Mucosa of descending colon (tissue), 3 donors: ENCODE data around the gene TXNDC8. TPM values are rescaled to one million over a fixed set of nuclear protein-coding genes. Genes with fewer than 3 reads are reported as not detected.
A peak's percentile ranks its signal among the peaks of the same experiment; 100 is the strongest.

Experiments
- ATAC-seq: fragments of 200-7000 bp; cut with Tn5 transposase; one replicate; pipeline ENCODE4 v1.9.1; 2020; ENCODE audit warnings: mild to moderate bottlenecking, moderate library complexity
- DNase-seq, 3 donors: peaks; one replicate each; pipeline ENCODE4 v3.0.0-alpha.2; 2020
- H3K36me3 ChIP-seq: fragments of 200-600 bp; one replicate; pipeline ENCODE4 v1.8.0; 2021; ENCODE audit warnings: low read depth, mild to moderate bottlenecking
- H3K4me1 ChIP-seq: fragments of 200-600 bp; one replicate; pipeline ENCODE4 v1.8.0; 2021; ENCODE audit warnings: low read depth, mild to moderate bottlenecking
- H3K4me3 ChIP-seq: fragments of 200-600 bp; one replicate; pipeline ENCODE4 v1.8.0; 2021; ENCODE audit warnings: mild to moderate bottlenecking
- H3K9me3 ChIP-seq: fragments of 200-600 bp; one replicate; pipeline ENCODE4 v1.8.0; 2021; ENCODE audit warnings: mild to moderate bottlenecking
- CTCF ChIP-seq: fragments of 200-600 bp; IDR thresholded peaks from one replicate; pipeline ENCODE4 v1.8.0; 2022; ENCODE audit warnings: antibody characterized with exemption, mild to moderate bottlenecking
- intact Hi-C, 2 donors: fragments of 100-400 bp; cut with DNase I in 1 of 2; cut with micrococcal nuclease in 1 of 2; formaldehyde crosslinking; loops; one replicate each; pipeline versions ENCODE4 v1.11.0 to v1.11.1; 2022; cut with DNase I, micrococcal nuclease
- total RNA-seq, 3 donors: library from RNA; stranded (reverse); fragmentation: NEBNext Ultra II Directional in 2 of 3; extraction: Animal tissue kit (Norgen Biotek cat#: 25700) in 2 of 3; gene quantifications; one replicate each; pipeline versions ENCODE4 v1.2.1 to v1.2.4, GENCODE V29; 2021 to 2023
- donor health status: DM: no; HTN: no; CAD: no; lungs with moderate emphysema.
- donor health status: DM: no; HTN: no; CAD: no.
- donor health status: DM: no; HTN: yes; CAD: no.

Gene TXNDC8
- total RNA-seq, 3 donors from 2014 or later: not detected

GRCh38 chr9:110327716-110328115, 9.9 kb downstream of the TXNDC8 start:
- no peak for TF ChIP-seq CTCF
- H3K4me1 ChIP-seq: no peaks in the 10 kb centered on the region
- DNase-seq: no peak
- peak; percentile 73 for ATAC-seq
- no peaks in the 10 kb centered on the region for H3K9me3 ChIP-seq
- intact Hi-C loops: no loop called here
- H3K36me3 ChIP-seq: no peaks in the 10 kb centered on the region
- no peak overlapping the region for H3K4me3 ChIP-seq

DNA sequence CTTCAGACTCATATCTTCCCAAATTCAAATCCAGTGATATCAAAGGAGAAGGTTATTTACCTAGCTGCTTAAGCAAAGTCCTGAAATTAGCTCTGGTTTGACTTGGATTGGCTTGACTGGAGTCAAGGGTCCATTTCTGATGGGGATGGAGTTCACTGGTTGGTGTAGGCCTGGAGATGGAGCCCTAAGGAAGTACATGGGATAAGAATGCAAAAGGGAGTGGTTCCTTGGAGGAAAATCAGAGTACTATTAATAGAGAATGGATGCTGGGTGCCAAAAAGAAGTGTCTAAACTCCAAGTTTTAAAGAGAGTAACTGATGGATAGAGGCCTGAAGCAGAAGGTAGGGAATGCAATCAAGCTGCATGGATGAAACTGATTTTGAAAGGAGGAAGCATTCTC, 13.8 kb downstream of the TXNDC8 start:
- Histone ChIP-seq H3K36me3 (no peaks in the 10 kb centered on the region), H3K4me3 (no peak overlapping the region), H3K9me3 (no peaks in the 10 kb centered on the region), H3K4me1 (no peaks in the 10 kb centered on the region)
- intact Hi-C loops: no loop called here
- DNase-seq (no peak), ATAC-seq (no peak)
- TF ChIP-seq CTCF: no peak

DNA sequence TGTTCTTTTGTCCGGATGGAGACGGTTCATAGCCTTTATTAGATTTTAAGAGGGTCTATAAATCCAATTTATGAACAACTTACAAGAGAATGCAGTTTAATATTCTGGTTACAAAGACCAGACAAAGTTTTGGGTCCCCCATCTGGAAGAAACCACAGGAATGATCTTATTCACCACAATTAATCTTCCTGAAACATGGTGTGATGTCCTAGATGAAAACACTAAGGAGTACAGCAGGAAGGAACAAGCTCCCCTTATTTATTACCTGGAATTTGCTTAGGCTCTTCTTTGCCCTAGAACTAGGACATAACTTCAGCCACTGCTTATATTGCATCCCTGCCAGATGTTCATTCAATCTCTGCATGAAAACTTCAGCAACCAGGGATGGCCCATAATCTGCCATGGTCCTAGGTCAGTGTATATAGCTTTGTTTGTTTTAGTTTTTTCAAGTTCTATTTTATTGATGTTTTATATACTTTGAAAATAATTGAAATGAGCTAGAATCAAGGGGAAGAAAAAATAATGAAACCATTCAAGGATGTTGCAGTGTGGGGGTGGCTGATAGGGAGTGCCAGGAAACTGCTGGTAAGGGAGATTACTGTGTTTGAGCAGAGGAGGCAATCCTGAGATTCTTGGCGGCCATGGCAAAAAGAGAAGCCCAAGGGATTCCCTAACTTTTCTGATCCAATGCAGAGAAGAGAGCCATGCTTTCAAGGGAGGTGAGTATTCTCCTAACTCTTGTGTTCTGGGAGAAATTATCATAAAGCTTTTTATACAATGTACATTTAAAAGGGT, 16.8 kb downstream of the TXNDC8 start:
- Histone ChIP-seq H3K9me3 (no peaks in the 10 kb centered on the region), H3K36me3 (no peaks in the 10 kb centered on the region), H3K4me3 (no peak overlapping the region), H3K4me1 (no peaks in the 10 kb centered on the region)
- ATAC-seq: no peak
- intact Hi-C loops: no loop called here
- no peak for DNase-seq
- TF ChIP-seq CTCF: no peak

DNA sequence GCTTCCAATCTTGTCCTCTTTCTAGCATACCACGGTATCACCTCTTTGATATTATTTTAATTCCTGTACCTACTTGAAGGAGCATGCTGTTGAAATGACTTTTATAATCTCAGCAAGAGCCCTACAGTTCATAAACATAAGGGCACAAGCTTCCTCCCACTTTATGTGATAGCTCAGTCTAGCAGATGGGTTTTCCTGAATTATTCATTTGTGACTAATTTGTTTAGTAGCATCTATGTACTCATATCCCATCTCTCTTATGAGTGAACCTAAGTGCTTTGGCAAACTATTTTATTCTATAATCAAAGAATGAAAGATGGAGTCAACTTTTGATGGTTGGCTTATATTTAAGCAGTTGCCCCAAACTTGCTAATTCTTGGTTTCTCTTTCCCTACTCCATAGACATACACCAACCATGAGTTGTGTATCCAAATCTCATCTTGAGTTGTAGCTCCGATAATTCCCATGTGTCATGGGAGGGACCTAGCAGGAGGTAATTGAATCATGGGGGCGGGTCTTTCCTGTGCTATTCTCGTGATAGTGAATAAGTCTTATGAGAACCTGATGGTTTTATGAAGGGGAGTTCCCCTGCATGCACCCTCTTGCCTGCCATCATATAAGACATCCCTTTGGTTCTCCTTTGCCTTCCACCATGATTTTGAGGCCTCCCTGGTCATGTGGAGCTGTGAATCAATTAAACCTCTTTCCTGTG, 17.7 kb downstream of the TXNDC8 start:
- Histone ChIP-seq H3K36me3 (no peaks in the 10 kb centered on the region), H3K4me3 (no peak overlapping the region), H3K4me1 (no peaks in the 10 kb centered on the region), H3K9me3 (no peaks in the 10 kb centered on the region)
- intact Hi-C loops: no loop called here
- TF ChIP-seq CTCF: no peak
- DNase-seq (no peak), ATAC-seq (no peak)

- no peak for TF ChIP-seq CTCF
- no peak for ATAC-seq
Measured at GRCh38 chr9:110317911-110318310, 19.8 kb downstream of the TXNDC8 start.

More at GRCh38 chr9:110317911-110318310, 19.8 kb downstream of the TXNDC8 start:
- Histone ChIP-seq H3K4me1 (no peaks in the 10 kb centered on the region), H3K36me3 (no peaks in the 10 kb centered on the region), H3K9me3 (no peaks in the 10 kb centered on the region), H3K4me3 (no peak overlapping the region)
- intact Hi-C loops: no loop called here
- DNase-seq: no peak
